ENCODE measurements around the gene MAML3.

The MAML3 gene

DNA sequence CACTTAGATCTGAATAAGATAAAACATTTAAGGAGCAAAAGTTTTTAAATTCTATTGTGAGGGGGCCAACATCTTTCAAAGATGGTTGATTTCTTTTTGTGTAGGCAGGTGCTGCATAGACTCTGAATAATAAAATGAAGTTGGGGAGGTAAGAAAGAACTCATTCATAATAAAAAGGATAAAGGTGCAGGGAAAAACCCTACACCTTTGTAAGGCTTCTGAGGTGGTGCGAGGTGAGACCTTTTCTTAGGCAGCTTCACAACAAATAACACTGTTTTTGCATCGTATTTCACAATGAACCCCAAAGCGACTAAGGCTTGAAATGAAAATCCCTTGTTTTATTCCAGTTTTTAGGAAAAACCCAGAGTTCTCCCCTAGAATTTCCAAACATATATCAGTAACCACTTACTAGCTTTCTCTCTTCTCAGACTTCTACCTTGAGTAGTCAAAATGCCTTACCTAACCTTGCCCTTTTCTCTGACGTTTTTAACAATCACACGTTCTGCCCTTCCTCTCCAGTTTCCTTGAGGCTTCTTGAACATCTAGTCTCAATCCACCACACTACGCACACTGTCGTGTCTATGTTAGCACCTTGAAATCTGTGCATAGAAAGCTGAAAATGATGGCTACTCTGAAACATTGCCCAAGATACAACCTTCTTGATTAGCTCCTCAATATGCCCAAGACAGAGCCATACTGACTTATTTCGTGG is 30.2 kb downstream of the MAML3 start:
- H3K79me2 ChIP-seq (ENCODE audit: control insufficient read depth, low read length), result peaks cover 30% of the 10 kb centered on the region

GRCh38 chr4:140122891-140123290 is 31.1 kb downstream of the MAML3 start:
- no peak overlapping the region for H3K27ac ChIP-seq (ENCODE audit: low read depth, low read length)
- H3F3A ChIP-seq (ENCODE audit: control insufficient read depth, insufficient read depth), result no peaks in the 10 kb centered on the region
- H4K20me1 ChIP-seq (ENCODE audit: control insufficient read depth, insufficient read depth, low read depth, low read length), result no peaks in the 10 kb centered on the region
- peaks cover 13% of the 10 kb centered on the region for H3K4me1 ChIP-seq (ENCODE audit: control insufficient read depth, low read length)
- no peaks in the 10 kb centered on the region for H3K9me2 ChIP-seq (replicated peaks; ENCODE audit: control insufficient read depth, low read length)
- H3K4me2 ChIP-seq (ENCODE audit: low read length), result no peak overlapping the region
- no peak overlapping the region for H3K4me3 ChIP-seq (ENCODE audit: low read length)
- H3K36me3 ChIP-seq (ENCODE audit: control insufficient read depth, low read length), result no peaks in the 10 kb centered on the region
- TF ChIP-seq EZH2phosphoT487 (IDR thresholded peaks at IDR 0.05; ENCODE audit: borderline replicate concordance, low read length), result no peak
- TF ChIP-seq, protein P1, sequence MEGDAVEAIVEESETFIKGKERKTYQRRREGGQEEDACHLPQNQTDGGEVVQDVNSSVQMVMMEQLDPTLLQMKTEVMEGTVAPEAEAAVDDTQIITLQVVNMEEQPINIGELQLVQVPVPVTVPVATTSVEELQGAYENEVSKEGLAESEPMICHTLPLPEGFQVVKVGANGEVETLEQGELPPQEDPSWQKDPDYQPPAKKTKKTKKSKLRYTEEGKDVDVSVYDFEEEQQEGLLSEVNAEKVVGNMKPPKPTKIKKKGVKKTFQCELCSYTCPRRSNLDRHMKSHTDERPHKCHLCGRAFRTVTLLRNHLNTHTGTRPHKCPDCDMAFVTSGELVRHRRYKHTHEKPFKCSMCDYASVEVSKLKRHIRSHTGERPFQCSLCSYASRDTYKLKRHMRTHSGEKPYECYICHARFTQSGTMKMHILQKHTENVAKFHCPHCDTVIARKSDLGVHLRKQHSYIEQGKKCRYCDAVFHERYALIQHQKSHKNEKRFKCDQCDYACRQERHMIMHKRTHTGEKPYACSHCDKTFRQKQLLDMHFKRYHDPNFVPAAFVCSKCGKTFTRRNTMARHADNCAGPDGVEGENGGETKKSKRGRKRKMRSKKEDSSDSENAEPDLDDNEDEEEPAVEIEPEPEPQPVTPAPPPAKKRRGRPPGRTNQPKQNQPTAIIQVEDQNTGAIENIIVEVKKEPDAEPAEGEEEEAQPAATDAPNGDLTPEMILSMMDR (IDR thresholded peaks at IDR 0.05; ENCODE audit: low read depth, low read length, poor library complexity, severe bottlenecking), result no peak
- H3K9me3 ChIP-seq (ENCODE audit: control insufficient read depth, insufficient read depth, low read length), result no peaks in the 10 kb centered on the region
- no peaks in the 10 kb centered on the region for H3K27me3 ChIP-seq (ENCODE audit: control insufficient read depth, low read length)
- peaks cover 26% of the 10 kb centered on the region for H3K79me2 ChIP-seq (ENCODE audit: control insufficient read depth, low read length)

More for the DNA sequence above, 30.2 kb downstream of the MAML3 start:
- peaks cover 19% of the 10 kb centered on the region for H3K4me1 ChIP-seq (ENCODE audit: control insufficient read depth, low read length)
- no peaks in the 10 kb centered on the region for H4K20me1 ChIP-seq (ENCODE audit: control insufficient read depth, insufficient read depth, low read depth, low read length)
- H3F3A ChIP-seq (ENCODE audit: control insufficient read depth, insufficient read depth), result no peaks in the 10 kb centered on the region
- no peaks in the 10 kb centered on the region for H3K9me3 ChIP-seq (ENCODE audit: control insufficient read depth, insufficient read depth, low read length)
- no peak overlapping the region for H3K27ac ChIP-seq (ENCODE audit: low read depth, low read length)
- no peaks in the 10 kb centered on the region for H3K36me3 ChIP-seq (ENCODE audit: control insufficient read depth, low read length)
- no peaks in the 10 kb centered on the region for H3K9me2 ChIP-seq (replicated peaks; ENCODE audit: control insufficient read depth, low read length)
- TF ChIP-seq, protein P1 (IDR thresholded peaks at IDR 0.05; ENCODE audit: low read depth, low read length, poor library complexity, severe bottlenecking), result no peak
- TF ChIP-seq EZH2phosphoT487 (IDR thresholded peaks at IDR 0.05; ENCODE audit: borderline replicate concordance, low read length), result no peak
- H3K4me2 ChIP-seq (ENCODE audit: low read length), result no peak overlapping the region
- no peak overlapping the region for H3K4me3 ChIP-seq (ENCODE audit: low read length)
- H3K27me3 ChIP-seq (ENCODE audit: control insufficient read depth, low read length), result no peaks in the 10 kb centered on the region

DNA sequence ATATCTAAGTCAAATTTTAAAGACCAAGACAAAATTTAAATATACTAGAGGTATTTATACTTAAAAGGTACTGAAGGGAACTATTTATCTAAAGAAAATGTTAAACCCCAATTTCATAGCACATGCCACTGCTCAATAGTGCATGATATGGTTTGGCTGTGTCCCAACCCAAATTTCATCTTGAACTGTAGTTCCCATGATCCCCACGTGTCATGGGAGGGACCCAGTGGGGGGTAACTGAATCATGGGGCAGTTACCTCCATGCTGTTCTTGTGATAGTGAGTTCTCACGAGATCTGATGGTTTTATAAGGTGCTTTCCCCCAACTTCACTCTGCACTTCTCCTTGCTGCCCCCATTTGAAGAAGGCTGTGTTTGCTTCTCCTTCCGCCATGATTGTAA is 32.3 kb downstream of the MAML3 start:
- H3K4me3 ChIP-seq (ENCODE audit: low read length), result no peak overlapping the region
- no peaks in the 10 kb centered on the region for H3K9me2 ChIP-seq (replicated peaks; ENCODE audit: control insufficient read depth, low read length)
- peaks cover 20% of the 10 kb centered on the region for H3K4me1 ChIP-seq (ENCODE audit: control insufficient read depth, low read length)
- H4K20me1 ChIP-seq (ENCODE audit: control insufficient read depth, insufficient read depth, low read depth, low read length), result no peaks in the 10 kb centered on the region
- TF ChIP-seq EZH2phosphoT487 (IDR thresholded peaks at IDR 0.05; ENCODE audit: borderline replicate concordance, low read length), result no peak
- TF ChIP-seq, protein P1 (IDR thresholded peaks at IDR 0.05; ENCODE audit: low read depth, low read length, poor library complexity, severe bottlenecking), result no peak
- H3K4me2 ChIP-seq (ENCODE audit: low read length), result no peak overlapping the region
- no peaks in the 10 kb centered on the region for H3K27me3 ChIP-seq (ENCODE audit: control insufficient read depth, low read length)
- no peaks in the 10 kb centered on the region for H3K9me3 ChIP-seq (ENCODE audit: control insufficient read depth, insufficient read depth, low read length)
- H3F3A ChIP-seq (ENCODE audit: control insufficient read depth, insufficient read depth), result no peaks in the 10 kb centered on the region
- H3K27ac ChIP-seq (ENCODE audit: low read depth, low read length), result no peak overlapping the region
- no peaks in the 10 kb centered on the region for H3K36me3 ChIP-seq (ENCODE audit: control insufficient read depth, low read length)
- peaks cover 16% of the 10 kb centered on the region for H3K79me2 ChIP-seq (ENCODE audit: control insufficient read depth, low read length)

Measured in DOHH2 (cell line).